ENCODE results near the gene GALNT16.

The GALNT16 gene

DNA sequence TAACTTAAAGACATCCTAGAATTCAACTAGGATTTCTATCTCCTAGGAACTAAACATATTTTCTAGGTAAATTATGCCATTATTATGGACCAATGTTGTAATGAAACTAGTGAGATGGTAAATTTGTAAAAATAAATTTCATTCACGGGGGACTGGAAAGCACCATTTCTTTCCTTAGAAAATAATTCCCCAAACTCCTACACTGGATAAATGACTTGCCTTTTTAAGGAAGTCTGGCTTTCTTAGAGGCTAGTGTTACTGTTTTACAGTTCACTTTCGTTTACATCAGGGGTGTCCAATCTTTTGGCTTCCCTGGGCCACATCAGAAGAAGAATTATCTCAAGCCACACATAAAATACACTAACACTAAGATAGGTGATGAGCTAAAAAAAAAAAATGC, 141.9 kb downstream of the GALNT16 start:
- TF ChIP-seq YY1 (IDR thresholded peaks at IDR 0.05; ENCODE audit: low read depth) (no peak), RAD21 (IDR thresholded peaks at IDR 0.05; ENCODE audit: low read depth) (no peak), TAF1 (IDR thresholded peaks at IDR 0.05; ENCODE audit: low read depth) (no peak), MAX (IDR thresholded peaks at IDR 0.05) (no peak), TCF12 (IDR thresholded peaks at IDR 0.05; ENCODE audit: low read depth) (no peak), TEAD4 (IDR thresholded peaks at IDR 0.05) (no peak), EGR1 (IDR thresholded peaks at IDR 0.05) (no peak), FOXM1 (IDR thresholded peaks at IDR 0.05; ENCODE audit: borderline replicate concordance, low read depth) (no peak), CEBPB (IDR thresholded peaks at IDR 0.05) (no peak), EP300 (IDR thresholded peaks at IDR 0.05; ENCODE audit: borderline replicate concordance) (no peak), NFIC (IDR thresholded peaks at IDR 0.05) (no peak), ZBTB7A (IDR thresholded peaks at IDR 0.05; ENCODE audit: low read depth) (no peak), CREB1 (IDR thresholded peaks at IDR 0.05; ENCODE audit: low read depth) (no peak)
- TF ChIP-seq, protein P1, sequence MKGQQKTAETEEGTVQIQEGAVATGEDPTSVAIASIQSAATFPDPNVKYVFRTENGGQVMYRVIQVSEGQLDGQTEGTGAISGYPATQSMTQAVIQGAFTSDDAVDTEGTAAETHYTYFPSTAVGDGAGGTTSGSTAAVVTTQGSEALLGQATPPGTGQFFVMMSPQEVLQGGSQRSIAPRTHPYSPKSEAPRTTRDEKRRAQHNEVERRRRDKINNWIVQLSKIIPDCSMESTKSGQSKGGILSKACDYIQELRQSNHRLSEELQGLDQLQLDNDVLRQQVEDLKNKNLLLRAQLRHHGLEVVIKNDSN (IDR thresholded peaks at IDR 0.05), result no peak
- TF ChIP-seq, protein P2, sequence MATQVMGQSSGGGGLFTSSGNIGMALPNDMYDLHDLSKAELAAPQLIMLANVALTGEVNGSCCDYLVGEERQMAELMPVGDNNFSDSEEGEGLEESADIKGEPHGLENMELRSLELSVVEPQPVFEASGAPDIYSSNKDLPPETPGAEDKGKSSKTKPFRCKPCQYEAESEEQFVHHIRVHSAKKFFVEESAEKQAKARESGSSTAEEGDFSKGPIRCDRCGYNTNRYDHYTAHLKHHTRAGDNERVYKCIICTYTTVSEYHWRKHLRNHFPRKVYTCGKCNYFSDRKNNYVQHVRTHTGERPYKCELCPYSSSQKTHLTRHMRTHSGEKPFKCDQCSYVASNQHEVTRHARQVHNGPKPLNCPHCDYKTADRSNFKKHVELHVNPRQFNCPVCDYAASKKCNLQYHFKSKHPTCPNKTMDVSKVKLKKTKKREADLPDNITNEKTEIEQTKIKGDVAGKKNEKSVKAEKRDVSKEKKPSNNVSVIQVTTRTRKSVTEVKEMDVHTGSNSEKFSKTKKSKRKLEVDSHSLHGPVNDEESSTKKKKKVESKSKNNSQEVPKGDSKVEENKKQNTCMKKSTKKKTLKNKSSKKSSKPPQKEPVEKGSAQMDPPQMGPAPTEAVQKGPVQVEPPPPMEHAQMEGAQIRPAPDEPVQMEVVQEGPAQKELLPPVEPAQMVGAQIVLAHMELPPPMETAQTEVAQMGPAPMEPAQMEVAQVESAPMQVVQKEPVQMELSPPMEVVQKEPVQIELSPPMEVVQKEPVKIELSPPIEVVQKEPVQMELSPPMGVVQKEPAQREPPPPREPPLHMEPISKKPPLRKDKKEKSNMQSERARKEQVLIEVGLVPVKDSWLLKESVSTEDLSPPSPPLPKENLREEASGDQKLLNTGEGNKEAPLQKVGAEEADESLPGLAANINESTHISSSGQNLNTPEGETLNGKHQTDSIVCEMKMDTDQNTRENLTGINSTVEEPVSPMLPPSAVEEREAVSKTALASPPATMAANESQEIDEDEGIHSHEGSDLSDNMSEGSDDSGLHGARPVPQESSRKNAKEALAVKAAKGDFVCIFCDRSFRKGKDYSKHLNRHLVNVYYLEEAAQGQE (IDR thresholded peaks at IDR 0.05; ENCODE audit: low read depth), result no peak

DNA sequence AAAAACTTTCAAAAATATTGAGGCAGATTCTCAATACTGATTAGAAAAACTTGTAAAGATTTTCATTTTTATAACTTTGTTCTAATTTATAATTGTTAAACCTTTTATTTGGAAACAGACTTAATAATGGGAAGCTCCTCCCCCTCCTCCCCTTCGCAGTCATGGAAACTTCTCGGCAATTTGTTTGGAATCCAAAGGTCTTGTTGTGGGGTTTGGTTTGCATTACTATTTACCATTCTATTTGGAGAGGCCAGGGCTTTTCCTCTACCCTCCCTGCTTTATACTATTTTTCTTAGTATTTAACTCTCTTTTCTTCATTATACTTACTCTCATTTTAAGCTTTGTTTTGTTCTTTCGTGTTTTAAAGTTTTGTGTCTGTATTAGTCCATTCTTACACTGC, 144.5 kb downstream of the GALNT16 start:
- TF ChIP-seq FOXM1 (IDR thresholded peaks at IDR 0.05; ENCODE audit: borderline replicate concordance, low read depth), result no peak
- TF ChIP-seq TEAD4 (IDR thresholded peaks at IDR 0.05), result no peak
- TF ChIP-seq MAX (IDR thresholded peaks at IDR 0.05), result no peak
- TF ChIP-seq, protein P1 (IDR thresholded peaks at IDR 0.05), result no peak
- TF ChIP-seq NFIC (IDR thresholded peaks at IDR 0.05), result no peak
- no peak for TF ChIP-seq CEBPB (IDR thresholded peaks at IDR 0.05)
- no peak for TF ChIP-seq TAF1 (IDR thresholded peaks at IDR 0.05; ENCODE audit: low read depth)
- TF ChIP-seq EGR1 (IDR thresholded peaks at IDR 0.05), result no peak

DNA sequence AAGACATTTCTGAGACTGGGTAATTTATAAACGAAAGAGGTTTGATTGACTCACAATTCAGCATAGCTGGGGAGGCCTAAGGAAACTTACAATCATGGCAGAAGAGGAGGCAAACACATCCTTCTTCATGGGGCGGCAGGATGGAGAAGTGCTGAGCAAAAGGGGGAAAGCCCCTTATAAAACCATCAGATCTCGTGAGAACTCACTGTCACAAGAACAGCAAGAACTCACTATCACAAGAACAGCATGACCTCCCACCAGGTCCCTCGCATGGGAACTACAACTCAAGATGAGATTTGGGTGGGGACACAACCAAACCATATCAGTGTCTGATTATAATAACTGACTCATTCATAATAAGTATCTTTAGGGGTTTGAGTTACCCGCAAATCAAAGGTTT, 144.9 kb downstream of the GALNT16 start:
- TF ChIP-seq RAD21 (IDR thresholded peaks at IDR 0.05; ENCODE audit: low read depth) (no peak), MAX (IDR thresholded peaks at IDR 0.05) (no peak)

GRCh38 chr14:69405762-69406161, 145.8 kb downstream of the GALNT16 start:
- TF ChIP-seq TEAD4 (IDR thresholded peaks at IDR 0.05) (no peak), ZBTB7A (IDR thresholded peaks at IDR 0.05; ENCODE audit: low read depth) (no peak), TAF1 (IDR thresholded peaks at IDR 0.05; ENCODE audit: low read depth) (no peak), FOXM1 (IDR thresholded peaks at IDR 0.05; ENCODE audit: borderline replicate concordance, low read depth) (no peak), CEBPB (IDR thresholded peaks at IDR 0.05) (no peak), TCF12 (IDR thresholded peaks at IDR 0.05; ENCODE audit: low read depth) (no peak), CREB1 (IDR thresholded peaks at IDR 0.05; ENCODE audit: low read depth) (no peak), MAX (IDR thresholded peaks at IDR 0.05) (no peak), NFIC (IDR thresholded peaks at IDR 0.05) (no peak), EP300 (IDR thresholded peaks at IDR 0.05; ENCODE audit: borderline replicate concordance) (no peak), YY1 (IDR thresholded peaks at IDR 0.05; ENCODE audit: low read depth) (no peak), EGR1 (IDR thresholded peaks at IDR 0.05) (no peak), RAD21 (IDR thresholded peaks at IDR 0.05; ENCODE audit: low read depth) (no peak)
- TF ChIP-seq, protein P1 (IDR thresholded peaks at IDR 0.05), result no peak
- TF ChIP-seq, protein P2 (IDR thresholded peaks at IDR 0.05; ENCODE audit: low read depth), result no peak

Data from Ishikawa (cell line).